Liver (tissue), 3 donors: ENCODE measurements around the gene CDKN2D.

Experiments used
- CTCF ChIP-seq: fragments of 150-350 bp; IDR thresholded peaks from 2 replicates; pipeline ENCODE4 v1.5.1; 2017; ENCODE audit warnings: improper control_type of control experiment, low read depth, low read length; ENCODE audit not compliant: missing input control
- EGR1 ChIP-seq, 2 donors: IDR thresholded peaks; 2 replicates each; pipeline ENCODE4 v1.6.1; 2016 to 2018; ENCODE audit warnings: antibody characterized with exemption in 2 of 2, low read depth in 2 of 2
- FOXA1 ChIP-seq: IDR thresholded peaks from 2 replicates; pipeline ENCODE4 v1.6.1; 2016; ENCODE audit warnings: antibody characterized with exemption
- MAX ChIP-seq: IDR thresholded peaks from 2 replicates; pipeline ENCODE4 v1.6.1; 2016; ENCODE audit warnings: antibody characterized with exemption
- NR2F2 ChIP-seq: IDR thresholded peaks from 2 replicates; pipeline ENCODE4 v1.6.1; 2016; ENCODE audit warnings: antibody characterized with exemption
- RAD21 ChIP-seq, 2 donors: IDR thresholded peaks; 2 replicates each; pipeline ENCODE4 v1.6.1; 2016; ENCODE audit warnings: antibody characterized with exemption in 2 of 2, mild to moderate bottlenecking in 2 of 2
- YY1 ChIP-seq: IDR thresholded peaks from 2 replicates; pipeline ENCODE4 v1.6.1; 2016; ENCODE audit warnings: antibody characterized with exemption, mild to moderate bottlenecking
- TF ChIP-seq, protein P1 (sequence below): IDR thresholded peaks from 2 replicates; pipeline ENCODE4 v1.6.1; 2016; ENCODE audit warnings: antibody characterized with exemption
- TF ChIP-seq, protein P2 (sequence below): IDR thresholded peaks from 2 replicates; pipeline ENCODE4 v1.6.1; 2016; ENCODE audit warnings: antibody characterized with exemption
- donor health status: healthy.
- donor health status: healthy.

- TF ChIP-seq CTCF (no peak), EGR1 (IDR thresholded peaks at IDR 0.05; ENCODE audit: low read depth in 2 of 2) (no peak), FOXA1 (no peak), YY1 (no peak), MAX (no peak), RAD21 (IDR thresholded peaks at IDR 0.05) (no peak), NR2F2 (no peak)
- TF ChIP-seq, protein P1, sequence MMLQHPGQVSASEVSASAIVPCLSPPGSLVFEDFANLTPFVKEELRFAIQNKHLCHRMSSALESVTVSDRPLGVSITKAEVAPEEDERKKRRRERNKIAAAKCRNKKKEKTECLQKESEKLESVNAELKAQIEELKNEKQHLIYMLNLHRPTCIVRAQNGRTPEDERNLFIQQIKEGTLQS: no peak
- TF ChIP-seq, protein P2, sequence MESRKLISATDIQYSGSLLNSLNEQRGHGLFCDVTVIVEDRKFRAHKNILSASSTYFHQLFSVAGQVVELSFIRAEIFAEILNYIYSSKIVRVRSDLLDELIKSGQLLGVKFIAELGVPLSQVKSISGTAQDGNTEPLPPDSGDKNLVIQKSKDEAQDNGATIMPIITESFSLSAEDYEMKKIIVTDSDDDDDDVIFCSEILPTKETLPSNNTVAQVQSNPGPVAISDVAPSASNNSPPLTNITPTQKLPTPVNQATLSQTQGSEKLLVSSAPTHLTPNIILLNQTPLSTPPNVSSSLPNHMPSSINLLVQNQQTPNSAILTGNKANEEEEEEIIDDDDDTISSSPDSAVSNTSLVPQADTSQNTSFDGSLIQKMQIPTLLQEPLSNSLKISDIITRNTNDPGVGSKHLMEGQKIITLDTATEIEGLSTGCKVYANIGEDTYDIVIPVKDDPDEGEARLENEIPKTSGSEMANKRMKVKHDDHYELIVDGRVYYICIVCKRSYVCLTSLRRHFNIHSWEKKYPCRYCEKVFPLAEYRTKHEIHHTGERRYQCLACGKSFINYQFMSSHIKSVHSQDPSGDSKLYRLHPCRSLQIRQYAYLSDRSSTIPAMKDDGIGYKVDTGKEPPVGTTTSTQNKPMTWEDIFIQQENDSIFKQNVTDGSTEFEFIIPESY: no peak
These were observed 17.6 kb upstream of the CDKN2D start for GRCh38 chr19:10586396-10586795.
